ENCODE measurements around the gene ALG1.
"Not testable (repeated sequence)": the region's sequence is repeated elsewhere in the genome, so short reads cannot be mapped to it uniquely, and the experiment has no call there.

ALG1 gene

GRCh38 chr16:5116780-5117295, 45.2 kb downstream of the ALG1 start:
- not testable (repeated sequence) for ATAC-seq

- not testable (repeated sequence) for ATAC-seq
Observed at GRCh38 chr16:5117300-5118087, 45.9 kb downstream of the ALG1 start.

- ATAC-seq, result not testable (repeated sequence)
Observed at GRCh38 chr16:5131467-5132004, 59.9 kb downstream of the ALG1 start.

- ATAC-seq, result not testable (repeated sequence)
Observed at GRCh38 chr16:5132915-5133600, 61.4 kb downstream of the ALG1 start.

GRCh38 chr16:5134739-5135452, 63.3 kb downstream of the ALG1 start:
- ATAC-seq, result not testable (repeated sequence)

Data from SK-N-SH treated with all-trans-retinoic acid at 6 μM for 48 hours (cell line).